Astrocyte (in vitro differentiated cells and primary cell): Measurements from ENCODE around the gene NCLN. TPM values are rescaled to one million over a fixed set of nuclear protein-coding genes. Genes with fewer than 3 reads are reported as not detected.

ENCODE experiments used
- DNase-seq: peaks from one replicate; pipeline ENCODE4 v3.0.0-alpha.2; 2010; ENCODE audit warnings: low read depth
- FAIRE-seq: peaks from 2 replicates; lab custom pipeline; 2011; peaks lifted over from hg19 to GRCh38; lab: Jason Lieb, UNC
- H2AFZ ChIP-seq: 2 replicates; pipeline ENCODE4 v1.6.0; 2012; ENCODE audit warnings: low read depth, low read length, inconsistent platforms
- H3K27ac ChIP-seq: 2 replicates; pipeline ENCODE4 v1.5.1; 2011; ENCODE audit warnings: low read depth, low read length, inconsistent platforms
- H3K27me3 ChIP-seq: 2 replicates; pipeline ENCODE4 v1.6.0; 2011; ENCODE audit warnings: low read length, inconsistent platforms; ENCODE audit not compliant: insufficient read depth
- H3K36me3 ChIP-seq: 2 replicates; pipeline ENCODE4 v1.5.1; 2011; ENCODE audit warnings: low read length, inconsistent platforms; ENCODE audit not compliant: insufficient read depth
- H3K4me1 ChIP-seq: 2 replicates; pipeline ENCODE4 v1.5.1; 2011; ENCODE audit warnings: low read length, inconsistent platforms; ENCODE audit not compliant: insufficient read depth
- H3K4me2 ChIP-seq: 2 replicates; pipeline ENCODE4 v1.6.0; 2012; ENCODE audit warnings: low read length, inconsistent platforms
- H3K4me3 ChIP-seq: 2 replicates; pipeline ENCODE4 v1.5.1; 2011; ENCODE audit warnings: low read depth, mild to moderate bottlenecking, low read length, inconsistent platforms; ENCODE audit not compliant: insufficient read depth
- H3K79me2 ChIP-seq: 2 replicates; pipeline ENCODE4 v1.6.0; 2012; ENCODE audit warnings: mild to moderate bottlenecking, low read length, inconsistent platforms; ENCODE audit not compliant: insufficient read depth
- H3K9ac ChIP-seq: 2 replicates; pipeline ENCODE4 v1.6.0; 2012; ENCODE audit warnings: mild to moderate bottlenecking, low read length, inconsistent platforms
- H3K9me3 ChIP-seq: 2 replicates; pipeline ENCODE4 v1.5.1; 2012; ENCODE audit warnings: low read depth, mild to moderate bottlenecking, low read length, inconsistent platforms; ENCODE audit not compliant: insufficient read depth
- H4K20me1 ChIP-seq: 2 replicates; pipeline ENCODE4 v1.6.0; 2012; ENCODE audit warnings: low read length, inconsistent platforms; ENCODE audit not compliant: insufficient read depth
- H3K27ac Mint-ChIP-seq: one replicate; pipeline ENCODE4 v1.8.0; 2021; ENCODE audit warnings: mild to moderate bottlenecking, mixed read lengths; ENCODE audit not compliant: unreplicated experiment
- H3K27me3 Mint-ChIP-seq: one replicate; pipeline ENCODE4 v1.8.0; 2021; ENCODE audit warnings: low read depth, mixed read lengths; ENCODE audit not compliant: unreplicated experiment
- H3K36me3 Mint-ChIP-seq: one replicate; pipeline ENCODE4 v1.8.0; 2021; ENCODE audit warnings: low read depth, mixed read lengths; ENCODE audit not compliant: unreplicated experiment
- H3K4me1 Mint-ChIP-seq: one replicate; pipeline ENCODE4 v1.8.0; 2021; ENCODE audit warnings: low read depth, mixed read lengths; ENCODE audit not compliant: unreplicated experiment
- H3K4me3 Mint-ChIP-seq: one replicate; pipeline ENCODE4 v1.8.0; 2021; ENCODE audit warnings: mild to moderate bottlenecking, moderate library complexity, mixed read lengths; ENCODE audit not compliant: unreplicated experiment
- H3K9me3 Mint-ChIP-seq: one replicate; pipeline ENCODE4 v1.8.0; 2021; ENCODE audit warnings: mild to moderate bottlenecking, mixed read lengths; ENCODE audit not compliant: unreplicated experiment
- CTCF ChIP-seq: IDR thresholded peaks from 2 replicates; pipeline ENCODE4 v1.5.1; 2011; ENCODE audit warnings: low read depth, mild to moderate bottlenecking, inconsistent platforms, low read length, moderate library complexity; ENCODE audit not compliant: insufficient read depth
- EZH2 ChIP-seq: IDR thresholded peaks from 2 replicates; pipeline ENCODE4 v1.6.1; 2012; ENCODE audit warnings: mild to moderate bottlenecking, low read length, inconsistent platforms; ENCODE audit not compliant: insufficient read depth
- total RNA-seq: library from RNA; stranded (reverse); gene quantifications from 2 replicates; pipeline ENCODE4 v1.2.1, GENCODE V29; 2021

NCLN gene
- total RNA-seq, 1 donor from 2014 or later = 95.8 TPM

- TF ChIP-seq EZH2 = no peak
- no peak for TF ChIP-seq CTCF
- FAIRE-seq (no peak), DNase-seq (no peak)
- Mint-ChIP-seq H3K27ac (no peak overlapping the region), H3K27me3 (no peaks in the 10 kb centered on the region), H3K36me3 (peaks cover 5% of the 10 kb centered on the region), H3K9me3 (no peaks in the 10 kb centered on the region), H3K4me3 (no peak overlapping the region), H3K4me1 (no peaks in the 10 kb centered on the region)
- Histone ChIP-seq H2AFZ (no peak overlapping the region), H3K9ac (no peak overlapping the region), H3K27me3 (no peaks in the 10 kb centered on the region), H3K79me2 (no peaks in the 10 kb centered on the region), H3K36me3 (no peaks in the 10 kb centered on the region), H3K27ac (no peak overlapping the region), H4K20me1 (no peaks in the 10 kb centered on the region), H3K9me3 (no peaks in the 10 kb centered on the region), H3K4me1 (no peaks in the 10 kb centered on the region), H3K4me2 (no peak overlapping the region), H3K4me3 (no peak overlapping the region)
Observed at GRCh38 chr19:3203805-3204645, 18.3 kb downstream of the NCLN start.

DNA sequence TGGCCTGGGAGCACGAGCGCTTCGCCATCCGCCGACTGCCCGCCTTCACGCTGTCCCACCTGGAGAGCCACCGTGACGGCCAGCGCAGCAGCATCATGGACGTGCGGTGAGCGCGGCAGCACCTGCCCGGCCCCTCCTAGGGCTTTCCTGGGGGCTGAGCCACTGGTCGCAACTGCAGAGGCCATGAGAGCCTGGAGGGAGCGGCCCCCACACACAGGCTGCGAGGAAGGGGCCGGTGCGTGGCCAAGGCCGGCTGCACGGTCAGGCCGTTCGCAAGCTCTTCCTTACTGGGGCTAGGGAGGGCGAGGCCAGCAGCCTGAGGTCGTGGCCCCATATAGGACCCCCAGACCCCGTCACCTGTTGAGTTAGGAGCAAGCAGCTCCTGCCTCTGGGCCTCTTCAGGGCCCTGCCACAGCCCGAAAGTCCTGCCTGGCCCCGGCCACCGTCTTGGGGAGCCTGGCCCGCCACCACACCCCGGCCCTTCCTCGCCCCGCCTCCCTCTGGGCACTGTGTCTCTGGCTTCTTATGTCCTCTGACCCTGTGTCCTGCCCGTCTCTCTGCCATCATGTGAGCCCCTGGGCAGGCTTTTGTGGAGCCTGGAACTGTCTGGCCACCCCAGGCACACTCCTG is 19.0 kb downstream of the NCLN start:
- Mint-ChIP-seq H3K4me1 (no peaks in the 10 kb centered on the region), H3K27ac (no peak overlapping the region), H3K36me3 (peaks cover 8% of the 10 kb centered on the region), H3K9me3 (no peaks in the 10 kb centered on the region), H3K4me3 (no peak overlapping the region), H3K27me3 (no peaks in the 10 kb centered on the region)
- Histone ChIP-seq H4K20me1 (no peaks in the 10 kb centered on the region), H3K4me3 (no peak overlapping the region), H3K9ac (no peak overlapping the region), H3K4me1 (no peaks in the 10 kb centered on the region), H3K27ac (no peak overlapping the region), H3K27me3 (no peaks in the 10 kb centered on the region), H3K79me2 (no peaks in the 10 kb centered on the region), H3K36me3 (no peaks in the 10 kb centered on the region), H2AFZ (no peak overlapping the region), H3K9me3 (no peaks in the 10 kb centered on the region), H3K4me2 (no peak overlapping the region)
- FAIRE-seq (no peak), DNase-seq (no peak)
- TF ChIP-seq EZH2 (no peak), CTCF (no peak)
